GM23338 (cell line): Measurements from ENCODE around the gene ZNF543. TPM values are rescaled to one million over a fixed set of nuclear protein-coding genes. Genes with fewer than 3 reads are reported as not detected.

Experiments
- ATAC-seq: fragments of 200-7000 bp; cut with Tn5 transposase; 3 replicates; pipeline ENCODE4 v1.9.1; 2020
- DNase-seq: peaks from one replicate; pipeline ENCODE4 v3.0.0-alpha.2; 2015; ENCODE audit warnings: low spot score
- H2AFZ ChIP-seq: fragments of 200-600 bp; sonication (generic); 2 replicates; pipeline ENCODE4 v1.8.0; 2016; ENCODE audit warnings: antibody characterized with exemption, mild to moderate bottlenecking, moderate library complexity
- H3F3A ChIP-seq: fragments of 200-600 bp; sonication (generic); replicated peaks from 2 replicates; pipeline ENCODE4 v1.8.0; 2017; ENCODE audit warnings: antibody characterized with exemption, mixed run types, low read depth
- H3K27ac ChIP-seq: fragments of 200-600 bp; sonication (generic); 2 replicates; pipeline ENCODE4 v1.6.1; 2016; ENCODE audit warnings: low read depth
- H3K27me3 ChIP-seq: fragments of 200-600 bp; sonication (generic); 2 replicates; pipeline ENCODE4 v1.8.0; 2016; ENCODE audit warnings: mild to moderate bottlenecking, mixed run types, moderate library complexity; ENCODE audit not compliant: insufficient read depth
- H3K36me3 ChIP-seq: fragments of 200-600 bp; sonication (generic); 2 replicates; pipeline ENCODE4 v1.8.0; 2016; ENCODE audit warnings: mild to moderate bottlenecking; ENCODE audit not compliant: insufficient read depth
- H3K4me1 ChIP-seq: fragments of 200-600 bp; sonication (generic); 2 replicates; pipeline ENCODE4 v1.8.0; 2016; ENCODE audit warnings: mild to moderate bottlenecking, moderate library complexity; ENCODE audit not compliant: insufficient read depth
- H3K4me2 ChIP-seq: fragments of 200-600 bp; sonication (generic); 2 replicates; pipeline ENCODE4 v1.7.1; 2017; ENCODE audit warnings: mixed run types
- H3K4me3 ChIP-seq: fragments of 200-600 bp; sonication (generic); 2 replicates; pipeline ENCODE4 v1.6.1; 2016; ENCODE audit warnings: mixed run types
- H3K79me2 ChIP-seq: fragments of 200-600 bp; sonication (generic); replicated peaks from 2 replicates; pipeline ENCODE4 v1.8.0; 2017; ENCODE audit warnings: mild to moderate bottlenecking; ENCODE audit not compliant: insufficient read depth
- H3K9me2 ChIP-seq: fragments of 200-600 bp; sonication (generic); 2 replicates; pipeline ENCODE4 v1.8.0; 2017; ENCODE audit not compliant: insufficient read depth
- H4K20me1 ChIP-seq: fragments of 200-600 bp; sonication (generic); replicated peaks from 2 replicates; pipeline ENCODE4 v1.8.0; 2017; ENCODE audit warnings: mild to moderate bottlenecking; ENCODE audit not compliant: insufficient read depth
- H3K27ac Mint-ChIP-seq: 2 replicates; pipeline ENCODE4 v1.8.0; 2020; ENCODE audit warnings: inconsistent platforms, mild to moderate bottlenecking, moderate library complexity, mixed read lengths
- H3K27me3 Mint-ChIP-seq: 3 replicates; pipeline ENCODE4 v1.8.0; 2022; ENCODE audit warnings: low read depth, mild to moderate bottlenecking, moderate library complexity, mixed read lengths, inconsistent platforms; ENCODE audit not compliant: insufficient read depth, poor library complexity
- H3K36me3 Mint-ChIP-seq: 3 replicates; pipeline ENCODE4 v1.8.0; 2021; ENCODE audit warnings: low read depth, mild to moderate bottlenecking, inconsistent platforms, moderate library complexity, mixed read lengths
- H3K4me1 Mint-ChIP-seq: 3 replicates; pipeline ENCODE4 v1.8.0; 2020; ENCODE audit warnings: mild to moderate bottlenecking, inconsistent platforms, mixed read lengths
- H3K4me3 Mint-ChIP-seq: 3 replicates; pipeline ENCODE4 v1.8.0; 2021; ENCODE audit warnings: moderate library complexity, mild to moderate bottlenecking, inconsistent platforms, mixed read lengths
- H3K9me3 Mint-ChIP-seq: 3 replicates; pipeline ENCODE4 v1.8.0; 2020; ENCODE audit warnings: moderate library complexity, mild to moderate bottlenecking, inconsistent platforms, mixed read lengths
- CREB1 ChIP-seq: fragments of 250-450 bp; sonication (Bioruptor Pico); IDR thresholded peaks from 2 replicates; pipeline ENCODE4 v1.5.0; 2020; ENCODE audit warnings: low read depth, mild to moderate bottlenecking, moderate library complexity
- EZH2 ChIP-seq: fragments of 200-600 bp; sonication (generic); IDR thresholded peaks from one replicate; pipeline ENCODE4 v1.8.0; 2017; ENCODE audit warnings: antibody characterized with exemption, mild to moderate bottlenecking, low read depth; ENCODE audit not compliant: unreplicated experiment
- EZH2phosphoT487 ChIP-seq: fragments of 200-600 bp; sonication (generic); IDR thresholded peaks from one replicate; pipeline ENCODE4 v1.8.1; 2018; ENCODE audit warnings: antibody characterized with exemption; ENCODE audit not compliant: unreplicated experiment
- JUNB ChIP-seq: IDR thresholded peaks from one replicate; pipeline ENCODE4 v1.6.1; 2016; ENCODE audit warnings: antibody characterized with exemption; ENCODE audit not compliant: unreplicated experiment
- NANOG ChIP-seq: IDR thresholded peaks from 2 replicates; pipeline ENCODE4 v1.6.1; 2016; ENCODE audit warnings: antibody characterized with exemption, borderline replicate concordance
- POLR2AphosphoS5 ChIP-seq: IDR thresholded peaks from 2 replicates; pipeline ENCODE4 v1.6.1; 2016; ENCODE audit warnings: antibody characterized with exemption, low read depth
- STAT1 ChIP-seq: IDR thresholded peaks from one replicate; pipeline ENCODE4 v1.6.1; 2016; ENCODE audit warnings: antibody characterized with exemption; ENCODE audit not compliant: unreplicated experiment
- ZNF114 ChIP-seq: fragments of 250-450 bp; sonication (Bioruptor Pico); IDR thresholded peaks from 2 replicates; pipeline ENCODE4 v1.5.0; 2020; ENCODE audit warnings: mild to moderate bottlenecking, moderate library complexity
- ZNF331 ChIP-seq: fragments of 250-450 bp; sonication (Bioruptor Pico); IDR thresholded peaks from 2 replicates; pipeline ENCODE4 v1.5.0; 2020; ENCODE audit warnings: low read depth, mild to moderate bottlenecking, moderate library complexity
- polyA plus RNA-seq: library from polyadenylated mRNA; unstranded; fragments of >200 nt; fragmentation: Nextera tagmentation; extraction: Ambion mirVana; gene quantifications from 2 replicates; pipeline ENCODE4 v1.2.1, GENCODE V29; 2016
- total RNA-seq: library from RNA; depleted of rRNA; stranded (reverse); fragments of >200 nt; shearing (Covaris generic); gene quantifications from 2 replicates; pipeline ENCODE4 v1.2.3, GENCODE V29; 2014
- TF ChIP-seq, protein P1 (sequence below), 2 experiments: fragments of 200-600 bp in 1 of 2; sonication (generic) in 1 of 2; conservative IDR thresholded peaks; 2 replicates each; pipeline versions ENCODE4 v1.5.1 to v1.6.1; 2016 to 2017; ENCODE audit warnings: antibody characterized with exemption in 2 of 2, low read depth in 2 of 2, mild to moderate bottlenecking in 2 of 2, moderate library complexity in 1 of 2
- TF ChIP-seq, protein P2 (sequence below): IDR thresholded peaks from one replicate; pipeline ENCODE4 v1.6.1; 2018; ENCODE audit warnings: antibody characterized with exemption; ENCODE audit not compliant: unreplicated experiment
- TF ChIP-seq, protein P3 (sequence below): IDR thresholded peaks from 2 replicates; pipeline ENCODE4 v1.6.1; 2016; ENCODE audit warnings: antibody characterized with exemption

The ZNF543 gene
- total and polyA plus RNA-seq, 2 experiments from 2014 or later = 2.4 to 10.3 TPM

DNA sequence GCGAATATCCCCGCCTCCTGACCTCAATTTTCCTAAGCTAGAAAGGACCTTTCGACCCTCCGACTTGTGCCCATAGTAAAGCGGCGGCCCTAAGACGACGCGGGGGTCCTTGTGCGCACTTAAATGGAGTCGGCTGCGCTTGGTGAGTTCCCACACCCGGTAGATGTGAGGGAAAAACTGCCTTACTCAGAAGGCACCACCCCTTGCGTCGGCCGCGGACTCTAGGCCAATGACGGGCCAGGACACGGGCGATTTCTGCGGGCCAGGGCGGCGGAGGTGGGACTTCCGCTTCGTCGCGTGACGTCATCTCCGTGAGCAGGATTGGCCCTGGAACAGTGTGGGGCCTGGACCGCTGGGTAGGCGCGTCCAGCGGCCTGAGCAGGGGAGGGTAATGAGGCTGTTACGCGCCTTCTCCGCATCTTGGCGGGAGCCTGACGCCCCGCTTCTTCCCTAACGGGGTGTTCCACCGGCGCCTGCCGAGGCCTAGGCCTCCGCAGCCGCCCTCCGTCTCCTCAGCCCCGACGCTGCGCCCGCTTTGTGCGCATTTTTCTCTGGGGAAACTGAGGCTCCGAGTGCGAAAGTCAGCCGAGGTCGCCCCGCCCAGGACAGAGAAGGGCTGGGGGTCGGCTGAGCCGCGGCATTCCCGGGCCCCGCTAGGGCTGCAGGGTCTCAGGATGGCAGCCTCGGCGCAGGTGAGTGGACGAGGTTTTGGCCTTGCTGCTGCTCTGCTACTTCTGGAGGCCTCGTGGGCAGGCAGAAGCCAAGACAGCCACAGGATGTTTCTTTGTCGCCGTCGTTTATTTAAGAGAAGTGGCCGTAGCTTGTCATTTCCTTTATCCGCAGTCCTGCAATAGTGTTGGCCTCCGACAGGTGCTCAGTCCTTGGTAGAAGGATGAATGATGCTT is at the start of gene ZNF543 (continued):
- TF ChIP-seq ZNF114 (CRISPR knock-in tag) = no peak

DNA sequence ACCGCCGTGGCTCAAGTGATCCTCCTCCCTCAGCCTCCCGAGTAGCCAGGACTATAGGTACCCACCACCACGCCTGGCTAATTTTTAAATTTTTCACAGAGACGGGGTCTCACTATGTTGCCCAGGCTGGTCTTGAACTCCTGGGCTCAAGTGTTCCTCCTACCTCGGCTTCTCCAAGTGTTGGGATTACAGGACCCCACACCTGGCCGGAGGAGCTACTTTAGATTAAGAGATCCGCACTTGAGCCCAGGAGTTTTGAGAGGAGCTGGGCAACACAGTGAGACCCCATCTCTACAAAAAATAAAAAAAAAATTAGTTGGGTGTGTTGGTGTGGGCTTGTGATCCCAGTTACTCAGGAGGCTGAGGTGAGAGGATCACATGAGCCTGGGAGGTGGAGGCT is 49.0 kb upstream of the ZNF543 start:
- H2AFZ ChIP-seq = no peak overlapping the region
- H3F3A ChIP-seq = no peaks in the 10 kb centered on the region
- no peak overlapping the region for H3K4me3 ChIP-seq
- Mint-ChIP-seq H3K4me3 (no peak overlapping the region), H3K4me1 (peaks cover 8% of the 10 kb centered on the region), H3K36me3 (no peaks in the 10 kb centered on the region), H3K27me3 (no peaks in the 10 kb centered on the region), H3K27ac (no peak overlapping the region), H3K9me3 (no peaks in the 10 kb centered on the region)
- H3K4me1 ChIP-seq = no peaks in the 10 kb centered on the region
- no peaks in the 10 kb centered on the region for H3K9me2 ChIP-seq
- H3K27ac ChIP-seq = no peak overlapping the region
- H4K20me1 ChIP-seq = no peaks in the 10 kb centered on the region
- no peaks in the 10 kb centered on the region for H3K79me2 ChIP-seq
- ATAC-seq = no peak
- no peak overlapping the region for H3K4me2 ChIP-seq
- DNase-seq = no peak
- H3K36me3 ChIP-seq = no peaks in the 10 kb centered on the region
- H3K27me3 ChIP-seq = no peaks in the 10 kb centered on the region
- TF ChIP-seq STAT1 (no peak), ZNF114 (CRISPR knock-in tag) (no peak), EZH2phosphoT487 (no peak), POLR2AphosphoS5 (no peak), ZNF331 (no peak), NANOG (no peak), JUNB (no peak), EZH2 (no peak), CREB1 (CRISPR knock-in tag) (no peak)
- TF ChIP-seq, protein P1, sequence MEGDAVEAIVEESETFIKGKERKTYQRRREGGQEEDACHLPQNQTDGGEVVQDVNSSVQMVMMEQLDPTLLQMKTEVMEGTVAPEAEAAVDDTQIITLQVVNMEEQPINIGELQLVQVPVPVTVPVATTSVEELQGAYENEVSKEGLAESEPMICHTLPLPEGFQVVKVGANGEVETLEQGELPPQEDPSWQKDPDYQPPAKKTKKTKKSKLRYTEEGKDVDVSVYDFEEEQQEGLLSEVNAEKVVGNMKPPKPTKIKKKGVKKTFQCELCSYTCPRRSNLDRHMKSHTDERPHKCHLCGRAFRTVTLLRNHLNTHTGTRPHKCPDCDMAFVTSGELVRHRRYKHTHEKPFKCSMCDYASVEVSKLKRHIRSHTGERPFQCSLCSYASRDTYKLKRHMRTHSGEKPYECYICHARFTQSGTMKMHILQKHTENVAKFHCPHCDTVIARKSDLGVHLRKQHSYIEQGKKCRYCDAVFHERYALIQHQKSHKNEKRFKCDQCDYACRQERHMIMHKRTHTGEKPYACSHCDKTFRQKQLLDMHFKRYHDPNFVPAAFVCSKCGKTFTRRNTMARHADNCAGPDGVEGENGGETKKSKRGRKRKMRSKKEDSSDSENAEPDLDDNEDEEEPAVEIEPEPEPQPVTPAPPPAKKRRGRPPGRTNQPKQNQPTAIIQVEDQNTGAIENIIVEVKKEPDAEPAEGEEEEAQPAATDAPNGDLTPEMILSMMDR (conservative IDR thresholded peaks at IDR 0.05; ENCODE audit: low read depth in 2 of 2) = no peak
- TF ChIP-seq, protein P2, sequence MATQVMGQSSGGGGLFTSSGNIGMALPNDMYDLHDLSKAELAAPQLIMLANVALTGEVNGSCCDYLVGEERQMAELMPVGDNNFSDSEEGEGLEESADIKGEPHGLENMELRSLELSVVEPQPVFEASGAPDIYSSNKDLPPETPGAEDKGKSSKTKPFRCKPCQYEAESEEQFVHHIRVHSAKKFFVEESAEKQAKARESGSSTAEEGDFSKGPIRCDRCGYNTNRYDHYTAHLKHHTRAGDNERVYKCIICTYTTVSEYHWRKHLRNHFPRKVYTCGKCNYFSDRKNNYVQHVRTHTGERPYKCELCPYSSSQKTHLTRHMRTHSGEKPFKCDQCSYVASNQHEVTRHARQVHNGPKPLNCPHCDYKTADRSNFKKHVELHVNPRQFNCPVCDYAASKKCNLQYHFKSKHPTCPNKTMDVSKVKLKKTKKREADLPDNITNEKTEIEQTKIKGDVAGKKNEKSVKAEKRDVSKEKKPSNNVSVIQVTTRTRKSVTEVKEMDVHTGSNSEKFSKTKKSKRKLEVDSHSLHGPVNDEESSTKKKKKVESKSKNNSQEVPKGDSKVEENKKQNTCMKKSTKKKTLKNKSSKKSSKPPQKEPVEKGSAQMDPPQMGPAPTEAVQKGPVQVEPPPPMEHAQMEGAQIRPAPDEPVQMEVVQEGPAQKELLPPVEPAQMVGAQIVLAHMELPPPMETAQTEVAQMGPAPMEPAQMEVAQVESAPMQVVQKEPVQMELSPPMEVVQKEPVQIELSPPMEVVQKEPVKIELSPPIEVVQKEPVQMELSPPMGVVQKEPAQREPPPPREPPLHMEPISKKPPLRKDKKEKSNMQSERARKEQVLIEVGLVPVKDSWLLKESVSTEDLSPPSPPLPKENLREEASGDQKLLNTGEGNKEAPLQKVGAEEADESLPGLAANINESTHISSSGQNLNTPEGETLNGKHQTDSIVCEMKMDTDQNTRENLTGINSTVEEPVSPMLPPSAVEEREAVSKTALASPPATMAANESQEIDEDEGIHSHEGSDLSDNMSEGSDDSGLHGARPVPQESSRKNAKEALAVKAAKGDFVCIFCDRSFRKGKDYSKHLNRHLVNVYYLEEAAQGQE = no peak
- TF ChIP-seq, protein P3, sequence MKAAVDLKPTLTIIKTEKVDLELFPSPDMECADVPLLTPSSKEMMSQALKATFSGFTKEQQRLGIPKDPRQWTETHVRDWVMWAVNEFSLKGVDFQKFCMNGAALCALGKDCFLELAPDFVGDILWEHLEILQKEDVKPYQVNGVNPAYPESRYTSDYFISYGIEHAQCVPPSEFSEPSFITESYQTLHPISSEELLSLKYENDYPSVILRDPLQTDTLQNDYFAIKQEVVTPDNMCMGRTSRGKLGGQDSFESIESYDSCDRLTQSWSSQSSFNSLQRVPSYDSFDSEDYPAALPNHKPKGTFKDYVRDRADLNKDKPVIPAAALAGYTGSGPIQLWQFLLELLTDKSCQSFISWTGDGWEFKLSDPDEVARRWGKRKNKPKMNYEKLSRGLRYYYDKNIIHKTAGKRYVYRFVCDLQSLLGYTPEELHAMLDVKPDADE = no peak
